GM21447 (cell line): ENCODE measurements around the gene TEX51.

Experiments used
- ATAC-seq: cut with Tn5 transposase; IDR thresholded peaks from one replicate; pipeline ENCODE4 v1.9.1; 2021; ENCODE audit not compliant: unreplicated experiment

The TEX51 gene

GRCh38 chr2:126878601-126879000 lies 20.1 kb upstream of the TEX51 start:
- ATAC-seq = no peak

GRCh38 chr2:126879348-126880298 lies 19.1 kb upstream of the TEX51 start:
- no peak for ATAC-seq

GRCh38 chr2:126880324-126880723 lies 18.4 kb upstream of the TEX51 start:
- no peak for ATAC-seq

- ATAC-seq = no peak
These were observed 17.9 kb upstream of the TEX51 start for GRCh38 chr2:126880817-126881216.

GRCh38 chr2:126881591-126881990 lies 17.1 kb upstream of the TEX51 start:
- ATAC-seq = no peak

GRCh38 chr2:126882181-126882580 lies 16.5 kb upstream of the TEX51 start:
- ATAC-seq = no peak

GRCh38 chr2:126882736-126883665 lies 15.7 kb upstream of the TEX51 start:
- no peak for ATAC-seq

- no peak for ATAC-seq
These were observed 15.0 kb upstream of the TEX51 start for GRCh38 chr2:126883666-126884040.

GRCh38 chr2:126884861-126885750 lies 13.6 kb upstream of the TEX51 start:
- no peak for ATAC-seq

- no peak for ATAC-seq
These were observed 12.9 kb upstream of the TEX51 start for GRCh38 chr2:126885751-126886210.

GRCh38 chr2:126886211-126886915 lies 12.3 kb upstream of the TEX51 start:
- ATAC-seq = peak; percentile 80

- ATAC-seq = no peak
These were observed 11.8 kb upstream of the TEX51 start for GRCh38 chr2:126886916-126887280.

GRCh38 chr2:126887506-126887905 lies 11.2 kb upstream of the TEX51 start:
- no peak for ATAC-seq

- no peak for ATAC-seq
These were observed 10.6 kb upstream of the TEX51 start for GRCh38 chr2:126888046-126888445.

GRCh38 chr2:126889071-126889470 lies 9.6 kb upstream of the TEX51 start:
- no peak for ATAC-seq

GRCh38 chr2:126889496-126890135 lies 9.1 kb upstream of the TEX51 start:
- ATAC-seq = no peak

- no peak for ATAC-seq
These were observed 8.6 kb upstream of the TEX51 start for GRCh38 chr2:126890136-126890510.

GRCh38 chr2:126890551-126891450 lies 7.9 kb upstream of the TEX51 start:
- no peak for ATAC-seq
